Neural crest cell (in vitro differentiated cells): ENCODE data around the gene GPR25. TPM values are rescaled to one million over a fixed set of nuclear protein-coding genes. Genes with fewer than 3 reads are reported as not detected.
A peak's percentile ranks its signal among the peaks of the same experiment; 100 is the strongest.

ENCODE experiments used
- DNase-seq: peaks from one replicate; pipeline ENCODE4 v3.0.0; 2021; ENCODE audit warnings: low read depth, mixed read lengths, low spot score
- H3K27ac Mint-ChIP-seq: one replicate; pipeline ENCODE4 v1.8.0; 2021; ENCODE audit warnings: mild to moderate bottlenecking, mixed read lengths; ENCODE audit not compliant: unreplicated experiment
- H3K27me3 Mint-ChIP-seq: 2 replicates; pipeline ENCODE4 v1.8.0; 2021; ENCODE audit warnings: low read depth, mild to moderate bottlenecking, mixed read lengths
- H3K36me3 Mint-ChIP-seq: 2 replicates; pipeline ENCODE4 v1.8.0; 2021; ENCODE audit warnings: low read depth, mild to moderate bottlenecking, mixed read lengths
- H3K4me1 Mint-ChIP-seq: 2 replicates; pipeline ENCODE4 v1.8.0; 2021; ENCODE audit warnings: mixed read lengths
- H3K4me3 Mint-ChIP-seq: one replicate; pipeline ENCODE4 v1.8.0; 2021; ENCODE audit warnings: mild to moderate bottlenecking, mixed read lengths
- H3K9me3 Mint-ChIP-seq: 2 replicates; pipeline ENCODE4 v1.8.0; 2021; ENCODE audit warnings: mixed read lengths
- total RNA-seq: library from RNA; stranded (reverse); gene quantifications from 2 replicates; pipeline ENCODE4 v1.2.1, GENCODE V29; 2021
- TF ChIP-seq, protein P1 (sequence below): fragments of 200-600 bp; sonication (generic); conservative IDR thresholded peaks from 2 replicates; pipeline ENCODE4 v1.5.0; 2021; ENCODE audit warnings: antibody characterized with exemption, mild to moderate bottlenecking

GPR25 gene
- total RNA-seq, 1 donor from 2014 or later, result not detected

- no peaks in the 10 kb centered on the region for H3K9me3 Mint-ChIP-seq
- H3K4me3 Mint-ChIP-seq, result peak overlapping the region; percentile 79
- DNase-seq, result no peak
- no peak overlapping the region for H3K27ac Mint-ChIP-seq
- H3K4me1 Mint-ChIP-seq, result peaks cover 58% of the 10 kb centered on the region
- H3K27me3 Mint-ChIP-seq, result no peaks in the 10 kb centered on the region
- H3K36me3 Mint-ChIP-seq, result peaks cover 4% of the 10 kb centered on the region
- TF ChIP-seq, protein P1, sequence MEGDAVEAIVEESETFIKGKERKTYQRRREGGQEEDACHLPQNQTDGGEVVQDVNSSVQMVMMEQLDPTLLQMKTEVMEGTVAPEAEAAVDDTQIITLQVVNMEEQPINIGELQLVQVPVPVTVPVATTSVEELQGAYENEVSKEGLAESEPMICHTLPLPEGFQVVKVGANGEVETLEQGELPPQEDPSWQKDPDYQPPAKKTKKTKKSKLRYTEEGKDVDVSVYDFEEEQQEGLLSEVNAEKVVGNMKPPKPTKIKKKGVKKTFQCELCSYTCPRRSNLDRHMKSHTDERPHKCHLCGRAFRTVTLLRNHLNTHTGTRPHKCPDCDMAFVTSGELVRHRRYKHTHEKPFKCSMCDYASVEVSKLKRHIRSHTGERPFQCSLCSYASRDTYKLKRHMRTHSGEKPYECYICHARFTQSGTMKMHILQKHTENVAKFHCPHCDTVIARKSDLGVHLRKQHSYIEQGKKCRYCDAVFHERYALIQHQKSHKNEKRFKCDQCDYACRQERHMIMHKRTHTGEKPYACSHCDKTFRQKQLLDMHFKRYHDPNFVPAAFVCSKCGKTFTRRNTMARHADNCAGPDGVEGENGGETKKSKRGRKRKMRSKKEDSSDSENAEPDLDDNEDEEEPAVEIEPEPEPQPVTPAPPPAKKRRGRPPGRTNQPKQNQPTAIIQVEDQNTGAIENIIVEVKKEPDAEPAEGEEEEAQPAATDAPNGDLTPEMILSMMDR, result no peak
Measured at GRCh38 chr1:200895443-200895789, 22.6 kb downstream of the GPR25 start.

- Mint-ChIP-seq H3K4me1 (peaks cover 54% of the 10 kb centered on the region), H3K36me3 (peaks cover 4% of the 10 kb centered on the region), H3K27ac (no peak overlapping the region), H3K27me3 (no peaks in the 10 kb centered on the region), H3K9me3 (no peaks in the 10 kb centered on the region), H3K4me3 (peak overlapping the region; percentile 79)
- TF ChIP-seq, protein P1, result no peak
- DNase-seq, result no peak
Measured at GRCh38 chr1:200895801-200896530, 23.2 kb downstream of the GPR25 start.

DNA sequence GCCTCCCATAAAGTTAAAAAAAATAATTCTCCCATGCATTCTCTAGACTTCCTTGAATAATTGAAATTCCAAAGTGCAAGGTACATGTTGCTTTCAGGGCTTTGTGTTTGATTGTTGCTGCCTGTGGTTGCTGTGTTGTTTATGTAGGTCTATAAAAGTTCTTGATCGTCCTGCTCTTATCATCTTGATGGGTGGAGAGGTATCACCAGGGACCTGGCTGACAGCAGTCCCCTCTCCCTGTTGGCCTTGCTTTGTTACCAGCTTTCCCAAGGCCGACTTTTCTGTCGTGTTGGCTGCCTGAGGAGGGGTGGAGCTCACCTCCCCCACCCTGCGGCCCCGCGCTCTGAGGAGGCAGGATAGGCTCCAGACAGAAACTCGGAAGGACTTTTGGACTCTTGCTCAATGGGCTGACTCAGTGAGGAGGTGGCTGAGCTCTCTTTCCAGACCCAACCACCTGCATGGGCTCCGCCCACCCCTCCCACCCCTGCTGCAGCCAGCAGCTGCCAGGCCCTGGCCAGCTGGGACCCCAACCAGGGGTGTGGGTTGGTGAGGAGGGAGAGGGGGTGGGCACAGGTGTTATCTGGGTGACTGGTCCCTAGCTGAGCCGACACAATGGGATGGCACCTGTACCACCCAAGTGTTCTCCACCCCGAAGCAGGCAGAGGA is 23.9 kb downstream of the GPR25 start:
- Mint-ChIP-seq H3K4me1 (peaks cover 54% of the 10 kb centered on the region), H3K4me3 (peak overlapping the region; percentile 65), H3K36me3 (peaks cover 6% of the 10 kb centered on the region), H3K27me3 (no peaks in the 10 kb centered on the region), H3K27ac (peak overlapping the region; percentile 19), H3K9me3 (no peaks in the 10 kb centered on the region)
- TF ChIP-seq, protein P1, result no peak
- DNase-seq, result no peak

DNA sequence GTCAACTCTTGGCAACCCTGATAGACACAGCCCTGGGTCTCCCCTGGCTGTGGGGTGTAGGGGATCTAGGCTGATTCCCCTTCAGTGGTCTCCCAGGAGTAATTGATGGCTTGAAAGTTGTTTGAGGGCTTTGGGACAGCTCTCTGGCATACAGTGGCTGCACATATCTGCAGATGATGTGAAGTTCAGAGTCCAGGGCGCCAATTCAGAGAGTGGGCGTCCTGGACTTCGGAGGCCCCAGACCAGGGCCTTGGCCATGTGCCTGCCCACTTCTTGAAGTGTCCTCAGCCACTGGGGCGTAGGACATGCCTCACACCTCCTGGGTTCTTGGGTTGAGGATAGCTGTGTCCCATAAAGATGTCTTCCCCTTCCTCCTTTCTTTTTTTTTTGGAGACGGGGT is 24.5 kb downstream of the GPR25 start:
- peaks cover 48% of the 10 kb centered on the region for H3K4me1 Mint-ChIP-seq
- TF ChIP-seq, protein P1, result no peak
- peak overlapping the region; percentile 23 for H3K4me3 Mint-ChIP-seq
- DNase-seq, result no peak
- no peaks in the 10 kb centered on the region for H3K9me3 Mint-ChIP-seq
- peak overlapping the region; percentile 19 for H3K27ac Mint-ChIP-seq
- peaks cover 6% of the 10 kb centered on the region for H3K36me3 Mint-ChIP-seq
- no peaks in the 10 kb centered on the region for H3K27me3 Mint-ChIP-seq

DNA sequence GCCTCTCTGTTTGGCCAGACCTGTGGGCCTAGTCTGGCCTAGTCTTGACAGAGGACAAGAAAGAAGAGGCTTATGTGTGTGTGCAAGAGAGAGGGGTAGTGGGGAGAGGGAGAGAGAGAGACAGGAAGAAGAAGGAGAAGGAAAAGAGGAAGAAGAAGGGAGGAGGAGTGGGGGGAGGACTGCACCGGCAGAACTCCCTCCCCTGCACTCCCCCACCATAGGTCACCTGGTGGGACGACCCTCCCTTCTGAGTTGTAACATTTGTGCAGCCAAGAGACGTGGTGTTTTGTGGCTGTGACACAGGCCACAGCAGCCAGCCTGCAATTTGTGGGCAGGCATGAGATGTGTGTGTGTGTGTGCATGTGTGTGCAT is 26.2 kb downstream of the GPR25 start:
- DNase-seq, result no peak
- TF ChIP-seq, protein P1, result no peak
- H3K27me3 Mint-ChIP-seq, result no peaks in the 10 kb centered on the region
- H3K27ac Mint-ChIP-seq, result peak overlapping the region; percentile 62
- no peaks in the 10 kb centered on the region for H3K9me3 Mint-ChIP-seq
- peaks cover 6% of the 10 kb centered on the region for H3K36me3 Mint-ChIP-seq
- peaks cover 31% of the 10 kb centered on the region for H3K4me1 Mint-ChIP-seq
- no peak overlapping the region for H3K4me3 Mint-ChIP-seq
